ACC112 (cell line): ENCODE results near the gene C2orf92.

ENCODE experiments used
- H2AFZ ChIP-seq: fragments of 200-600 bp; sonication (generic); one replicate; pipeline ENCODE4 v1.6.0; 2017; ENCODE audit warnings: antibody characterized with exemption, low read length; ENCODE audit not compliant: unreplicated experiment
- H3K27ac ChIP-seq: fragments of 200-600 bp; sonication (generic); 2 replicates; pipeline ENCODE4 v1.5.1; 2014; ENCODE audit warnings: low read depth, mild to moderate bottlenecking, antibody characterized with exemption, low read length, moderate library complexity
- H3K27me3 ChIP-seq: fragments of 200-600 bp; sonication (generic); 2 replicates; pipeline ENCODE4 v1.6.1; 2014; ENCODE audit warnings: mild to moderate bottlenecking, antibody characterized with exemption, low read length, moderate library complexity, mixed read lengths; ENCODE audit not compliant: insufficient read depth
- H3K36me3 ChIP-seq: fragments of 200-600 bp; sonication (generic); 2 replicates; pipeline ENCODE4 v1.6.1; 2016; ENCODE audit warnings: mild to moderate bottlenecking, antibody characterized with exemption, low read length, moderate library complexity, mixed read lengths; ENCODE audit not compliant: insufficient read depth
- H3K4me1 ChIP-seq: fragments of 200-600 bp; sonication (generic); one replicate; pipeline ENCODE4 v1.6.1; 2016; ENCODE audit warnings: low read length, mixed read lengths; ENCODE audit not compliant: insufficient read depth, unreplicated experiment, control insufficient read depth
- H3K4me3 ChIP-seq: fragments of 200-600 bp; sonication (generic); 2 replicates; pipeline ENCODE4 v1.5.1; 2014; ENCODE audit warnings: mild to moderate bottlenecking, low read depth, low read length
- H3K79me2 ChIP-seq: fragments of 200-600 bp; sonication (generic); one replicate; pipeline ENCODE4 v1.6.0; 2016; ENCODE audit warnings: low read length; ENCODE audit not compliant: control insufficient read depth, unreplicated experiment, insufficient read depth

Gene C2orf92

DNA sequence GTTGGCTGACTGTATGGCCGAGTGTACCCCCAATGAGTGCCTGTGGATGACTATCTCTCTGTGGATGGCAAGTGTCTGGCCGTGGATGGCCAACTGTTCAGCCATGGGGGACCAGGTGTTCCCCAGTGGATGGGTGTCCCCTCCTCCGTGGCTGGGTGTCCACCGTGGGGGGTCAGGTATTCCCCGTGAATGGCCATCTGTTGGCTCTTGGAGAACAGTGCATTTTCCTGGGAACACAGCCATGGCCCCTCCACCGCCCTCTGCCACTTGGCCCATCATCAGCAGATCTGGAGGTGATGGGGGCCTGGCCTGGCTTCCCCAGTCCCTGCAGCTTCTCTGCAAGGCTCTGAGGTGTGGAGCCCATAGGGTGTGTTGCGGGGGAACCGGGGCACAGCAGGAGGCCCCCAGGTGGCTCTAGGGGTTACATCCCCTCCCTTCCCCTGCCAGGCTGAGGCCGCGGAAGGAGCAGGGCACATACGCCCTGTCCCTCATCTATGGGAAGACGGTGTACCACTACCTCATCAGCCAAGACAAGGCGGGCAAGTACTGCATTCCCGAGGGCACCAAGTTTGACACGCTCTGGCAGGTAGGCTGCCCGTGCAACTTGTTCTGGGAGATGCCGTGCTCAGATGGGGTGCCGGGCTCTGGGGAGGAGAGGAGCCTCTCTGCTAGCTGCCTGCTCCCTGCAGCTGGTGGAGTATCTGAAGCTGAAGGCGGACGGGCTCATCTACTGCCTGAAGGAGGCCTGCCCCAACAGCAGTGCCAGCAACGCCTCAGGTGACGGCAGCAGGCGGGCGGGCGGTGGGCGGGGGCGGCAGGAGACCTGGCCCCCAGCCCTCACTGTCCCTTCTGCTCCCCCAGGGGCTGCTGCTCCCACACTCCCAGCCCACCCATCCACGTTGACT, 63.2 kb downstream of the C2orf92 start:
- 0 out of 2 replicates have a peak, but pooled peaks cover 3% of the 10 kb centered on the region for H3K27me3 ChIP-seq
- no peaks in the 10 kb centered on the region for H3K4me1 ChIP-seq
- no peak overlapping the region for H2AFZ ChIP-seq
- no peak overlapping the region for H3K27ac ChIP-seq
- no peak overlapping the region for H3K4me3 ChIP-seq
- H3K79me2 ChIP-seq: no peaks in the 10 kb centered on the region
- no peaks in the 10 kb centered on the region for H3K36me3 ChIP-seq

DNA sequence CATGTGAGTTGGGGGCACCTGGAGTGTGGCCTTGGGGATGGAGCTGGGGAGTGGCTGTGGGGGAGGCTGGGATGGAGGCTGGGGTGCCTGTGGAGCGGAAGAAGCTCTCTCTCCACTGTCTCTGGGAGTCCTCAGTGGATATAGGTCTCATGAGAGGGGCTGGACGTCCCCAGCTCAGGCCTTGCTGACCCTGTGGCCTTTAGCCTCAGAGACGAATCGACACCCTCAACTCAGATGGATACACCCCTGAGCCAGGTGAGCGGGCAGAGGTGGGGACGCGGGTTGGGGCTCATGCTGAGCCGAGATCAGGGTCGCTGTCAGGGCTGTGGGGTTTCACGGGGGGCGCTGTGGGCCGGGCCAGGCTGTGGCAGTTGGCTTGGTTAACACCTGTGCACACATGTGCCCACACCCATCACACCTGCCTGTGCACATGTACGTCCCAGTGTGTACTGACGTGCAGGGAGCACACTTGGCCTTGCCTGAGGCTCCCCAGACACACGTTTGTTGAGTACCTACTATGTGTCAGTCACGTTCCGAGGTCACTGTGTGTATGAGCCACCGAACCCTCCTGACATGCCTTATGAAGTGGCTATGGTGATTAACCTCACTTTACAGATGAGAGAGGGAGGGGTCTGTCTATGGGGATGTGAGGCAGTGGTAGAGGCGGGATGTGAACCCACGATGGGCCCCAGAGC, 64.0 kb downstream of the C2orf92 start:
- H3K4me3 ChIP-seq: no peak overlapping the region
- no peaks in the 10 kb centered on the region for H3K36me3 ChIP-seq
- no peaks in the 10 kb centered on the region for H3K27me3 ChIP-seq
- H3K4me1 ChIP-seq: no peaks in the 10 kb centered on the region
- no peak overlapping the region for H2AFZ ChIP-seq
- no peak overlapping the region for H3K27ac ChIP-seq
- H3K79me2 ChIP-seq: no peaks in the 10 kb centered on the region

- H3K4me1 ChIP-seq: no peaks in the 10 kb centered on the region
- H3K27me3 ChIP-seq: no peaks in the 10 kb centered on the region
- H3K4me3 ChIP-seq: no peak overlapping the region
- H2AFZ ChIP-seq: no peak overlapping the region
- H3K79me2 ChIP-seq: no peaks in the 10 kb centered on the region
- no peak overlapping the region for H3K27ac ChIP-seq
- no peaks in the 10 kb centered on the region for H3K36me3 ChIP-seq
Observed at GRCh38 chr2:97734061-97735051, 64.8 kb downstream of the C2orf92 start.

- Histone ChIP-seq H3K36me3 (no peaks in the 10 kb centered on the region), H3K4me3 (no peak overlapping the region)
Observed at GRCh38 chr2:97735161-97735561, 65.6 kb downstream of the C2orf92 start.

GRCh38 chr2:97736185-97736584, 66.7 kb downstream of the C2orf92 start:
- Histone ChIP-seq H3K4me3 (no peak overlapping the region), H3K79me2 (no peaks in the 10 kb centered on the region), H3K36me3 (no peaks in the 10 kb centered on the region), H3K27me3 (no peaks in the 10 kb centered on the region), H2AFZ (no peak overlapping the region), H3K4me1 (no peaks in the 10 kb centered on the region), H3K27ac (no peak overlapping the region)

More at GRCh38 chr2:97735161-97735561, 65.6 kb downstream of the C2orf92 start:
- Histone ChIP-seq H3K27ac (no peak overlapping the region), H3K27me3 (no peaks in the 10 kb centered on the region), H2AFZ (no peak overlapping the region), H3K4me1 (no peaks in the 10 kb centered on the region), H3K79me2 (no peaks in the 10 kb centered on the region)

DNA sequence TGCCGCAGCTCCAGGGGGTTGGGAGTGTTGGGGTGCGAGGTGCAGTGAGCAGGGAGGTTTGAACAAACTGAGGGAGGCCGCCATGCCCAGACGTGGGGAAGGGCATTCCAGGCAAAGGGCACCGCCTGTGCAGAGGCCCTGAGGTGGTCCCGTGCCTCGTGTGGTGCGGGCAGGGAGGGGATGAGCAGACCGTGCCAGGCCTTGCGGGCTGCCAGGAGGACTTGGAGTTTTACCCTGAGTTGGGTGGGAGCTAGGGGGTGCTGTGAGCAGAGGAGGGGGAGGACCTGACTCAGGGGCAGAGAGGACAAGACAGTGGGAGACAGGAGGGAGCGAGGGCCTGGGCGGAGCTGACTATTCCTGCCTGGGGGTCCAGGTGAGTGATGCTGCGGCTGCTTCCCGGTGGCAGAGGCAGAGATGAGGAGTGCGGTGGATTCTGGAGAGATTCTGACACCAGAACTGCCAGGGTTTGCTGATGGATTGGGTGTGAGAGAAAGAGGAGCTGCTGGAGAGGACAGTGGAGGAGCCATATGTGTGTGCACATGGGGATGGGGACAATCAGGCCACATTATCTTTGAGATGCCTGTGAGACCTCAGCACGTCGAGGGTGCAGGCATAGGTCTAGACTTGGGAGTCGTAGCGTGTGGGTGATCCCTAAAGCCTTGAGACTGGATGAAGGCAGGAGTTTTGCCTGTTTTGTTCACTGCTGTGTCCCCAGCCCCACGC, 67.3 kb downstream of the C2orf92 start:
- H3K4me3 ChIP-seq: no peak overlapping the region
- H3K27me3 ChIP-seq: no peaks in the 10 kb centered on the region
- H2AFZ ChIP-seq: no peak overlapping the region
- H3K36me3 ChIP-seq: no peaks in the 10 kb centered on the region
- H3K27ac ChIP-seq: no peak overlapping the region
- H3K79me2 ChIP-seq: no peaks in the 10 kb centered on the region
- peaks cover 2% of the 10 kb centered on the region for H3K4me1 ChIP-seq

GRCh38 chr2:97737421-97738178, 68.1 kb downstream of the C2orf92 start:
- Histone ChIP-seq H3K27me3 (no peaks in the 10 kb centered on the region), H3K36me3 (no peaks in the 10 kb centered on the region), H3K79me2 (no peaks in the 10 kb centered on the region), H3K4me1 (peaks cover 10% of the 10 kb centered on the region), H3K27ac (no peak overlapping the region), H2AFZ (no peak overlapping the region), H3K4me3 (no peak overlapping the region)

- H3K27me3 ChIP-seq: no peaks in the 10 kb centered on the region
- H3K27ac ChIP-seq: no peak overlapping the region
- no peak overlapping the region for H3K4me3 ChIP-seq
- no peak overlapping the region for H2AFZ ChIP-seq
- no peaks in the 10 kb centered on the region for H3K36me3 ChIP-seq
- peaks cover 15% of the 10 kb centered on the region for H3K4me1 ChIP-seq
- H3K79me2 ChIP-seq: no peaks in the 10 kb centered on the region
Observed at GRCh38 chr2:97738179-97739019, 68.9 kb downstream of the C2orf92 start.
